Liver (tissue), 9 donors: Measurements from ENCODE around the gene NNMT. TPM values are rescaled to one million over a fixed set of nuclear protein-coding genes. Genes with fewer than 3 reads are reported as not detected.

Source experiments
- DNase-seq: peaks from one replicate; pipeline ENCODE4 v3.0.0-alpha.2; 2017; ENCODE audit warnings: low spot score
- H3K27ac ChIP-seq, 2 donors: one replicate each; pipeline ENCODE4 v1.7.0; 2013; ENCODE audit warnings: inconsistent platforms in 2 of 2, low read length in 2 of 2, control low read depth in 1 of 2, low read depth in 1 of 2, mild to moderate bottlenecking in 1 of 2
- H3K27me3 ChIP-seq, 4 donors: one replicate each; pipeline versions ENCODE4 v1.6.1 to v1.7.0; 2013; ENCODE audit warnings: low read length in 3 of 4, inconsistent platforms in 1 of 4, mild to moderate bottlenecking in 1 of 4, moderate library complexity in 1 of 4; ENCODE audit not compliant: control insufficient read depth in 4 of 4, insufficient read depth in 4 of 4
- H3K36me3 ChIP-seq, 4 donors: one replicate each; pipeline versions ENCODE4 v1.6.1 to v1.7.0; 2013; ENCODE audit warnings: low read length in 3 of 4, mild to moderate bottlenecking in 3 of 4, low read depth in 1 of 4, moderate library complexity in 1 of 4; ENCODE audit not compliant: control insufficient read depth in 4 of 4, insufficient read depth in 3 of 4
- H3K4me1 ChIP-seq, 4 donors: one replicate each; pipeline versions ENCODE4 v1.6.1 to v1.7.0; 2013; ENCODE audit warnings: low read length in 3 of 4, mild to moderate bottlenecking in 3 of 4, moderate library complexity in 1 of 4; ENCODE audit not compliant: control insufficient read depth in 4 of 4, insufficient read depth in 4 of 4
- H3K4me3 ChIP-seq, 3 donors: one replicate each; pipeline versions ENCODE4 v1.6.1 to v1.7.0; 2013; ENCODE audit warnings: low read length in 3 of 3, control low read depth in 1 of 3, low read depth in 1 of 3, mild to moderate bottlenecking in 1 of 3
- H3K9ac ChIP-seq, 2 donors: one replicate each; pipeline ENCODE4 v1.7.0; 2013; ENCODE audit warnings: low read length in 2 of 2, mild to moderate bottlenecking in 2 of 2, moderate library complexity in 2 of 2, control low read depth in 1 of 2, low read depth in 1 of 2
- H3K9me3 ChIP-seq, 4 donors: one replicate each; pipeline versions ENCODE4 v1.6.1 to v1.7.0; 2013; ENCODE audit warnings: low read length in 3 of 4; ENCODE audit not compliant: control insufficient read depth in 4 of 4
- EGR1 ChIP-seq, 2 donors: IDR thresholded peaks; 2 replicates each; pipeline ENCODE4 v1.6.1; 2016 to 2018; ENCODE audit warnings: antibody characterized with exemption in 2 of 2, low read depth in 2 of 2
- FOXA1 ChIP-seq: IDR thresholded peaks from 2 replicates; pipeline ENCODE4 v1.6.1; 2016; ENCODE audit warnings: antibody characterized with exemption
- FOXA2 ChIP-seq: IDR thresholded peaks from 2 replicates; pipeline ENCODE4 v1.6.1; 2016; ENCODE audit warnings: antibody characterized with exemption
- GABPA ChIP-seq, 2 donors: IDR thresholded peaks in 1 of 2; conservative IDR thresholded peaks in 1 of 2; 2 replicates each; pipeline ENCODE4 v1.6.1; 2016; ENCODE audit warnings: antibody characterized with exemption in 2 of 2, mild to moderate bottlenecking in 1 of 2, moderate library complexity in 1 of 2
- HNF4A ChIP-seq, 2 donors: conservative IDR thresholded peaks; 2 replicates each; pipeline ENCODE4 v1.6.1; 2016; ENCODE audit warnings: antibody characterized with exemption in 2 of 2, mild to moderate bottlenecking in 2 of 2
- HNF4G ChIP-seq: IDR thresholded peaks from 2 replicates; pipeline ENCODE4 v1.6.1; 2016; ENCODE audit warnings: antibody characterized with exemption
- JUND ChIP-seq, 2 donors: IDR thresholded peaks; 2 replicates each; pipeline ENCODE4 v1.6.1; 2016; ENCODE audit warnings: antibody characterized with exemption in 2 of 2
- RAD21 ChIP-seq, 2 donors: IDR thresholded peaks; 2 replicates each; pipeline ENCODE4 v1.6.1; 2016; ENCODE audit warnings: antibody characterized with exemption in 2 of 2, mild to moderate bottlenecking in 2 of 2
- RXRA ChIP-seq, 2 donors: IDR thresholded peaks; 2 replicates each; pipeline ENCODE4 v1.6.1; 2017 to 2018; ENCODE audit warnings: antibody characterized with exemption in 2 of 2, mild to moderate bottlenecking in 1 of 2
- SP1 ChIP-seq: IDR thresholded peaks from 2 replicates; pipeline ENCODE4 v1.6.1; 2018; ENCODE audit warnings: antibody characterized with exemption, mild to moderate bottlenecking
- TAF1 ChIP-seq: conservative IDR thresholded peaks from 2 replicates; pipeline ENCODE4 v1.6.1; 2016; ENCODE audit warnings: antibody characterized with exemption, mild to moderate bottlenecking
- YY1 ChIP-seq: IDR thresholded peaks from 2 replicates; pipeline ENCODE4 v1.6.1; 2016; ENCODE audit warnings: antibody characterized with exemption, mild to moderate bottlenecking
- WGBS: extraction: QIAGEN DNeasy Blood & Tissue Kit; methylation state at CpG from one replicate; pipeline ENCODE4 v1.1.7; 2013; 5-methylcytosine and 5-hydroxymethylcytosine counted together
- polyA plus RNA-seq, 2 donors: library from polyadenylated mRNA; stranded (reverse) in 1 of 2; unstranded in 1 of 2; fragments of 200-250 nt in 1 of 2; fragments of >200 nt in 1 of 2; fragmentation: Nextera tagmentation in 1 of 2; extraction: Ambion mirVana in 1 of 2; gene quantifications; one replicate each; pipeline versions ENCODE4 v1.2.1 to v1.2.3, GENCODE V29; 2013 to 2015
- total RNA-seq, 2 donors: library from RNA; depleted of rRNA; stranded (reverse); fragments of >200 nt; gene quantifications; one replicate each; pipeline ENCODE4 v1.2.3, GENCODE V29; 2014
- TF ChIP-seq, protein P1 (sequence below): IDR thresholded peaks from 2 replicates; pipeline ENCODE4 v1.6.1; 2016; ENCODE audit warnings: antibody characterized with exemption, mild to moderate bottlenecking
- TF ChIP-seq, protein P2 (sequence below): IDR thresholded peaks from 2 replicates; pipeline ENCODE4 v1.6.1; 2016; ENCODE audit warnings: antibody characterized with exemption
- TF ChIP-seq, protein P3 (sequence below): fragments of 150-350 bp; IDR thresholded peaks from 2 replicates; pipeline ENCODE4 v1.5.1; 2017; ENCODE audit warnings: improper control_type of control experiment, low read depth, low read length; ENCODE audit not compliant: missing input control
- donor health status: healthy.
- donor health status: healthy.
- donor health status: healthy.
- donor health status: healthy.
- donor health status: healthy.

The NNMT gene
- total and polyA plus RNA-seq, 4 donors: 0.47 to 3,724 (median 2,877) TPM

DNA sequence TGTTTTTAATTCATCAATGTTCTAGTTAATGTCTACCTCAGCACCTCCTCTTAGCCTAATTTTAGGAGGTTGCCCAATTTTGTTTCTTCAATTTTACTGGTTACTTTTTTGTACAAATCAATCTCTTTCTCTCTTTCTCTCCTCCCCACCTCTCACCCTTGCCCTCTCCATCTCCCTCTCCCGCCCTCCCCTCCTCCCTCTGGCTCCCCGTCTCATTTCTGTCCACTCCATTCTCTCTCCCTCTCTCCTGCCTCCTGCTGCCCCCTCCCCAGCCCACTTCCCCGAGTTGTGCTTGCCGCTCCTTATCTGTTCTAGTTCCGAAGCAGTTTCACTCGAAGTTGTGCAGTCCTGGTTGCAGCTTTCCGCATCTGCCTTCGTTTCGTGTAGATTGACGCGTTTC is 40.9 kb upstream of the NNMT start:
- peak overlapping the region in 1 of 2 donors; percentile 16 for H3K27ac ChIP-seq
- peaks cover 7 to 21% (median 15%) of the 10 kb centered on the region in 4 donors for H3K36me3 ChIP-seq
- 53% methylated on average over 11 of the region's 11 CpGs for WGBS
- H3K9ac ChIP-seq: no peak overlapping the region
- peaks cover 14 to 58% (median 45%) of the 10 kb centered on the region in 4 donors for H3K4me1 ChIP-seq
- peak in 1 of 2 donors; percentile 35 for TF ChIP-seq HNF4A (conservative IDR thresholded peaks at IDR 0.05)
- TF ChIP-seq, protein P1, sequence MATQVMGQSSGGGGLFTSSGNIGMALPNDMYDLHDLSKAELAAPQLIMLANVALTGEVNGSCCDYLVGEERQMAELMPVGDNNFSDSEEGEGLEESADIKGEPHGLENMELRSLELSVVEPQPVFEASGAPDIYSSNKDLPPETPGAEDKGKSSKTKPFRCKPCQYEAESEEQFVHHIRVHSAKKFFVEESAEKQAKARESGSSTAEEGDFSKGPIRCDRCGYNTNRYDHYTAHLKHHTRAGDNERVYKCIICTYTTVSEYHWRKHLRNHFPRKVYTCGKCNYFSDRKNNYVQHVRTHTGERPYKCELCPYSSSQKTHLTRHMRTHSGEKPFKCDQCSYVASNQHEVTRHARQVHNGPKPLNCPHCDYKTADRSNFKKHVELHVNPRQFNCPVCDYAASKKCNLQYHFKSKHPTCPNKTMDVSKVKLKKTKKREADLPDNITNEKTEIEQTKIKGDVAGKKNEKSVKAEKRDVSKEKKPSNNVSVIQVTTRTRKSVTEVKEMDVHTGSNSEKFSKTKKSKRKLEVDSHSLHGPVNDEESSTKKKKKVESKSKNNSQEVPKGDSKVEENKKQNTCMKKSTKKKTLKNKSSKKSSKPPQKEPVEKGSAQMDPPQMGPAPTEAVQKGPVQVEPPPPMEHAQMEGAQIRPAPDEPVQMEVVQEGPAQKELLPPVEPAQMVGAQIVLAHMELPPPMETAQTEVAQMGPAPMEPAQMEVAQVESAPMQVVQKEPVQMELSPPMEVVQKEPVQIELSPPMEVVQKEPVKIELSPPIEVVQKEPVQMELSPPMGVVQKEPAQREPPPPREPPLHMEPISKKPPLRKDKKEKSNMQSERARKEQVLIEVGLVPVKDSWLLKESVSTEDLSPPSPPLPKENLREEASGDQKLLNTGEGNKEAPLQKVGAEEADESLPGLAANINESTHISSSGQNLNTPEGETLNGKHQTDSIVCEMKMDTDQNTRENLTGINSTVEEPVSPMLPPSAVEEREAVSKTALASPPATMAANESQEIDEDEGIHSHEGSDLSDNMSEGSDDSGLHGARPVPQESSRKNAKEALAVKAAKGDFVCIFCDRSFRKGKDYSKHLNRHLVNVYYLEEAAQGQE: peak; percentile 9
- peak; percentile 17 to 52 for TF ChIP-seq RXRA (IDR thresholded peaks at IDR 0.05)
- peak in 1 of 2 donors; percentile 29 for TF ChIP-seq RAD21 (IDR thresholded peaks at IDR 0.05)
- TF ChIP-seq JUND (IDR thresholded peaks at IDR 0.05): no peak
- no peaks in the 10 kb centered on the region for H3K27me3 ChIP-seq
- no peak for DNase-seq
- no peak overlapping the region for H3K4me3 ChIP-seq
- no peaks in the 10 kb centered on the region for H3K9me3 ChIP-seq

DNA sequence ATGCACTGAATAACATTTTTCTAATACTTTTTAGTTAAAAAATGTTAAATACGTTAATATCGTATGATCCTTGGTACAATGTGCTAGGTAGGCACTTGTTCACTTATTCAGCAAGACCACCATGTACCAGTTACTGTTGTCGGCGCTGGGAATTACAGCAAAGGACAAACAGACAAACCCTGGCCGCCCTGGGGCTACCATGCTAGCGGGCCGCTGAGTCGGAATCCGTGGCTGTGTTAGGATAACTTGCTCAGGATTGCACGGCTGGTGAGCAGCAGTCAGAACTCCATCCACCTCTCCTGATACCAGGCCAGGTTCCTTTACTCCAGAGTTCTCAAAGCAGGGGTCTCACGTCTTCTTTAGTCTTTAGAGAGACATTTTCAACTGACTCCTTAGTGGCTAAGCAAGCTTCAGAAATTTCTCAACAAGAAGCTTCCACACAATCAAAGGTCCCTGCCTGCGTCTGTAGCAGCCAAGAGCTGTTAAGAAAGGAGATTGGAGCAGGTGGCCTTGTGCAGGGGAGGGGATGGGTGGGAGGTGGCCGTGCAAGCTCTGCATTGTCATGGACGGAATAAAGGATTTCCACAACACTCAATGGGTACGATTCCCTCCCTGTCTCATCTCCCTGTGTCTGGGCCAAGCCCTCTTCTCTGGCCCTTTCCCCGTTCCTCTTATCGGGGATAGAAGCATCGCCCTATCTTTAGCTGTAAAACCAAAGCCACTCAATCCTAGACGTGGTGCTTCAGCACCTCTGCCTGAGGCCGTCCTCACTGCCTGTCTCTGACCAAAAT is 39.8 kb upstream of the NNMT start:
- H3K9me3 ChIP-seq: no peaks in the 10 kb centered on the region
- H3K27ac ChIP-seq: peak overlapping the region; percentile 69 to 81
- peaks cover 0 to 11% (median 5%) of the 10 kb centered on the region in 4 donors for H3K36me3 ChIP-seq
- DNase-seq: no peak
- 94% methylated on average over 20 of the region's 20 CpGs for WGBS
- no peak overlapping the region for H3K9ac ChIP-seq
- TF ChIP-seq YY1: no peak
- TF ChIP-seq, protein P1: no peak
- TF ChIP-seq SP1: no peak
- no peak for TF ChIP-seq FOXA2
- TF ChIP-seq, protein P2, sequence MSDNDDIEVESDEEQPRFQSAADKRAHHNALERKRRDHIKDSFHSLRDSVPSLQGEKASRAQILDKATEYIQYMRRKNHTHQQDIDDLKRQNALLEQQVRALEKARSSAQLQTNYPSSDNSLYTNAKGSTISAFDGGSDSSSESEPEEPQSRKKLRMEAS: no peak
- no peak for TF ChIP-seq HNF4G
- no peak for TF ChIP-seq FOXA1
- TF ChIP-seq, protein P3, sequence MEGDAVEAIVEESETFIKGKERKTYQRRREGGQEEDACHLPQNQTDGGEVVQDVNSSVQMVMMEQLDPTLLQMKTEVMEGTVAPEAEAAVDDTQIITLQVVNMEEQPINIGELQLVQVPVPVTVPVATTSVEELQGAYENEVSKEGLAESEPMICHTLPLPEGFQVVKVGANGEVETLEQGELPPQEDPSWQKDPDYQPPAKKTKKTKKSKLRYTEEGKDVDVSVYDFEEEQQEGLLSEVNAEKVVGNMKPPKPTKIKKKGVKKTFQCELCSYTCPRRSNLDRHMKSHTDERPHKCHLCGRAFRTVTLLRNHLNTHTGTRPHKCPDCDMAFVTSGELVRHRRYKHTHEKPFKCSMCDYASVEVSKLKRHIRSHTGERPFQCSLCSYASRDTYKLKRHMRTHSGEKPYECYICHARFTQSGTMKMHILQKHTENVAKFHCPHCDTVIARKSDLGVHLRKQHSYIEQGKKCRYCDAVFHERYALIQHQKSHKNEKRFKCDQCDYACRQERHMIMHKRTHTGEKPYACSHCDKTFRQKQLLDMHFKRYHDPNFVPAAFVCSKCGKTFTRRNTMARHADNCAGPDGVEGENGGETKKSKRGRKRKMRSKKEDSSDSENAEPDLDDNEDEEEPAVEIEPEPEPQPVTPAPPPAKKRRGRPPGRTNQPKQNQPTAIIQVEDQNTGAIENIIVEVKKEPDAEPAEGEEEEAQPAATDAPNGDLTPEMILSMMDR: no peak
- no peak for TF ChIP-seq EGR1 (IDR thresholded peaks at IDR 0.05; ENCODE audit: low read depth in 2 of 2)
- TF ChIP-seq TAF1: no peak
- no peak for TF ChIP-seq RXRA (IDR thresholded peaks at IDR 0.05)
- TF ChIP-seq JUND (IDR thresholded peaks at IDR 0.05): no peak
- no peak for TF ChIP-seq RAD21 (IDR thresholded peaks at IDR 0.05)
- TF ChIP-seq GABPA (IDR thresholded peaks at IDR 0.05 in 1 of 2, conservative IDR thresholded peaks at IDR 0.05 in 1 of 2): no peak
- no peak for TF ChIP-seq HNF4A (conservative IDR thresholded peaks at IDR 0.05)
- H3K4me1 ChIP-seq: peaks cover 14 to 64% (median 50%) of the 10 kb centered on the region in 4 donors
- no peak overlapping the region for H3K4me3 ChIP-seq
- no peaks in the 10 kb centered on the region for H3K27me3 ChIP-seq
